GM23338 (cell line): ENCODE data around the gene TYSND1. TPM values are rescaled to one million over a fixed set of nuclear protein-coding genes. Genes with fewer than 3 reads are reported as not detected.

Experiments used
- CREB1 ChIP-seq: fragments of 250-450 bp; sonication (Bioruptor Pico); IDR thresholded peaks from 2 replicates; pipeline ENCODE4 v1.5.0; 2020; ENCODE audit warnings: low read depth, mild to moderate bottlenecking, moderate library complexity
- EZH2phosphoT487 ChIP-seq: fragments of 200-600 bp; sonication (generic); IDR thresholded peaks from one replicate; pipeline ENCODE4 v1.8.1; 2018; ENCODE audit warnings: antibody characterized with exemption; ENCODE audit not compliant: unreplicated experiment
- REST ChIP-seq: IDR thresholded peaks from one replicate; pipeline ENCODE4 v1.6.1; 2018; ENCODE audit warnings: antibody characterized with exemption; ENCODE audit not compliant: unreplicated experiment
- ZNF114 ChIP-seq: fragments of 250-450 bp; sonication (Bioruptor Pico); IDR thresholded peaks from 2 replicates; pipeline ENCODE4 v1.5.0; 2020; ENCODE audit warnings: mild to moderate bottlenecking, moderate library complexity
- ZNF331 ChIP-seq: fragments of 250-450 bp; sonication (Bioruptor Pico); IDR thresholded peaks from 2 replicates; pipeline ENCODE4 v1.5.0; 2020; ENCODE audit warnings: low read depth, mild to moderate bottlenecking, moderate library complexity
- ZNF462 ChIP-seq: fragments of 250-450 bp; sonication (Bioruptor Pico); IDR thresholded peaks from 2 replicates; pipeline ENCODE4 v1.5.0; 2020; ENCODE audit warnings: mild to moderate bottlenecking, moderate library complexity
- polyA plus RNA-seq: library from polyadenylated mRNA; unstranded; fragments of >200 nt; fragmentation: Nextera tagmentation; extraction: Ambion mirVana; gene quantifications from 2 replicates; pipeline ENCODE4 v1.2.1, GENCODE V29; 2016
- total RNA-seq: library from RNA; depleted of rRNA; stranded (reverse); fragments of >200 nt; shearing (Covaris generic); gene quantifications from 2 replicates; pipeline ENCODE4 v1.2.3, GENCODE V29; 2014

Gene TYSND1
- total and polyA plus RNA-seq, 2 experiments from 2014 or later, result 5.2 to 19.5 TPM

- no peak for TF ChIP-seq ZNF462 (CRISPR knock-in tag)
- no peak for TF ChIP-seq EZH2phosphoT487
- no peak for TF ChIP-seq ZNF331 (CRISPR knock-in tag)
- TF ChIP-seq REST, result no peak
- TF ChIP-seq CREB1 (CRISPR knock-in tag), result no peak
- TF ChIP-seq ZNF114 (CRISPR knock-in tag), result no peak
Measured at GRCh38 chr10:70166394-70166793, 19.9 kb upstream of the TYSND1 start (continued).
